Sigmoid colon (tissue), 4 donors: Measurements from ENCODE around the gene SEMA3B.

ENCODE experiments used
- CTCF ChIP-seq, 4 experiments: fragments of 450-650 bp in 3 of 4; fragments of 200-600 bp in 1 of 4; IDR thresholded peaks; one replicate each; pipeline ENCODE4 v1.5.1; 2016 to 2019; ENCODE audit warnings: antibody characterized with exemption in 4 of 4, mild to moderate bottlenecking in 3 of 4, moderate library complexity in 2 of 4
- POLR2A ChIP-seq, 2 donors: fragments of 450-650 bp; IDR thresholded peaks; one replicate each; pipeline ENCODE4 v1.6.1; 2016; ENCODE audit warnings: antibody characterized with exemption in 2 of 2, mild to moderate bottlenecking in 2 of 2, moderate library complexity in 2 of 2
- POLR2AphosphoS5 ChIP-seq, 4 donors: sonication (generic); formaldehyde crosslinking; IDR thresholded peaks; one replicate each; pipeline ENCODE4 v1.6.1; 2017; ENCODE audit warnings: antibody characterized with exemption in 4 of 4

GRCh38 chr3:50319181-50319893 lies 50.4 kb downstream of the SEMA3B start:
- TF ChIP-seq POLR2AphosphoS5 (IDR thresholded peaks at IDR 0.05), result no peak
- no peak for TF ChIP-seq CTCF (IDR thresholded peaks at IDR 0.05)
- no peak for TF ChIP-seq POLR2A (IDR thresholded peaks at IDR 0.05)
